ENCODE measurements around the gene PLXDC2.

PLXDC2 gene

GRCh38 chr10:19892270-19892669, 76.0 kb downstream of the PLXDC2 start:
- H3K9me3 ChIP-seq (ENCODE audit: control insufficient read depth, insufficient read depth, low read length): no peaks in the 10 kb centered on the region; the same call in 1 of the 2 replicates
- no peak overlapping the region for H3K4me2 ChIP-seq (ENCODE audit: low read length)
- no peaks in the 10 kb centered on the region for H3K9me2 ChIP-seq (replicated peaks; ENCODE audit: control insufficient read depth, low read length)
- H3F3A ChIP-seq (ENCODE audit: control insufficient read depth, insufficient read depth): no peaks in the 10 kb centered on the region
- no peaks in the 10 kb centered on the region for H3K27me3 ChIP-seq (ENCODE audit: control insufficient read depth, low read length)
- H4K20me1 ChIP-seq (ENCODE audit: control insufficient read depth, insufficient read depth, low read depth, low read length): no peaks in the 10 kb centered on the region
- H3K4me3 ChIP-seq (ENCODE audit: low read length): no peak overlapping the region
- H3K4me1 ChIP-seq (ENCODE audit: control insufficient read depth, low read length): no peaks in the 10 kb centered on the region
- no peak overlapping the region for H3K27ac ChIP-seq (ENCODE audit: low read depth, low read length)
- no peaks in the 10 kb centered on the region for H3K36me3 ChIP-seq (ENCODE audit: control insufficient read depth, low read length)
- no peaks in the 10 kb centered on the region for H3K79me2 ChIP-seq (ENCODE audit: control insufficient read depth, low read length)
- TF ChIP-seq CTCF (IDR thresholded peaks at IDR 0.05; ENCODE audit: low read depth, low read length, poor library complexity, severe bottlenecking) (no peak), EZH2phosphoT487 (IDR thresholded peaks at IDR 0.05; ENCODE audit: borderline replicate concordance, low read length) (no peak)

- Histone ChIP-seq H3K27me3 (ENCODE audit: control insufficient read depth, low read length) (no peaks in the 10 kb centered on the region), H3K4me3 (ENCODE audit: low read length) (no peak overlapping the region), H3K4me2 (ENCODE audit: low read length) (no peak overlapping the region), H3K9me2 (replicated peaks; ENCODE audit: control insufficient read depth, low read length) (no peaks in the 10 kb centered on the region), H3K4me1 (ENCODE audit: control insufficient read depth, low read length) (no peaks in the 10 kb centered on the region), H3K9me3 (ENCODE audit: control insufficient read depth, insufficient read depth, low read length) (no peaks in the 10 kb centered on the region; the same call in 1 of the 2 replicates), H3K36me3 (ENCODE audit: control insufficient read depth, low read length) (no peaks in the 10 kb centered on the region), H3F3A (ENCODE audit: control insufficient read depth, insufficient read depth) (no peaks in the 10 kb centered on the region), H3K79me2 (ENCODE audit: control insufficient read depth, low read length) (no peaks in the 10 kb centered on the region), H3K27ac (ENCODE audit: low read depth, low read length) (no peak overlapping the region), H4K20me1 (ENCODE audit: control insufficient read depth, insufficient read depth, low read depth, low read length) (no peaks in the 10 kb centered on the region)
- TF ChIP-seq CTCF (IDR thresholded peaks at IDR 0.05; ENCODE audit: low read depth, low read length, poor library complexity, severe bottlenecking) (no peak), EZH2phosphoT487 (IDR thresholded peaks at IDR 0.05; ENCODE audit: borderline replicate concordance, low read length) (no peak)
Measured at GRCh38 chr10:19892677-19893076, 76.4 kb downstream of the PLXDC2 start.

DNA sequence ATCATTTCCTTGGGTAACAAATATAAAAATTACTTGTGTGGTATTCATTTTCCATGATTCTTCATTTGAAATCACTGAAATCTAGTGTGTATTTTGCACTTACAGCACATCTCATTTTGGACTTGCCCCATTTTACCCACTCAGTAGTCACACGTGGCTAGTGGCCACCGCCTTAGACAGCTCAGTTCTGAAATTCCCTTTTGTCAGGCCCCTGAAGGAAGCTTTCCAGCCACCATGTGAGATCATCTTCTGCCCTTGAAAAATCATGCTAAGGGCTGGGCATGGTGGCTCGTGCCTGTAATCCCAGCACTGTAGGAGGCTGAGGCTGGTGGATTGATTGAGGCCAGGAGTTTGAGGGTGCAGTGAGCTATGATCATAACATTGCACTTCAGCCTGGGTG, 79.3 kb downstream of the PLXDC2 start:
- Histone ChIP-seq H4K20me1 (ENCODE audit: control insufficient read depth, insufficient read depth, low read depth, low read length) (no peaks in the 10 kb centered on the region), H3K9me3 (ENCODE audit: control insufficient read depth, insufficient read depth, low read length) (no peaks in the 10 kb centered on the region; the same call in 1 of the 2 replicates), H3K4me2 (ENCODE audit: low read length) (no peak overlapping the region), H3K4me1 (ENCODE audit: control insufficient read depth, low read length) (no peaks in the 10 kb centered on the region), H3K9me2 (replicated peaks; ENCODE audit: control insufficient read depth, low read length) (no peaks in the 10 kb centered on the region), H3K27ac (ENCODE audit: low read depth, low read length) (no peak overlapping the region), H3K27me3 (ENCODE audit: control insufficient read depth, low read length) (no peaks in the 10 kb centered on the region), H3K4me3 (ENCODE audit: low read length) (no peak overlapping the region), H3K79me2 (ENCODE audit: control insufficient read depth, low read length) (no peaks in the 10 kb centered on the region), H3F3A (ENCODE audit: control insufficient read depth, insufficient read depth) (no peaks in the 10 kb centered on the region), H3K36me3 (ENCODE audit: control insufficient read depth, low read length) (no peaks in the 10 kb centered on the region)
- no peak for TF ChIP-seq CTCF (IDR thresholded peaks at IDR 0.05; ENCODE audit: low read depth, low read length, poor library complexity, severe bottlenecking)
- TF ChIP-seq EZH2phosphoT487 (IDR thresholded peaks at IDR 0.05; ENCODE audit: borderline replicate concordance, low read length): no peak

DNA sequence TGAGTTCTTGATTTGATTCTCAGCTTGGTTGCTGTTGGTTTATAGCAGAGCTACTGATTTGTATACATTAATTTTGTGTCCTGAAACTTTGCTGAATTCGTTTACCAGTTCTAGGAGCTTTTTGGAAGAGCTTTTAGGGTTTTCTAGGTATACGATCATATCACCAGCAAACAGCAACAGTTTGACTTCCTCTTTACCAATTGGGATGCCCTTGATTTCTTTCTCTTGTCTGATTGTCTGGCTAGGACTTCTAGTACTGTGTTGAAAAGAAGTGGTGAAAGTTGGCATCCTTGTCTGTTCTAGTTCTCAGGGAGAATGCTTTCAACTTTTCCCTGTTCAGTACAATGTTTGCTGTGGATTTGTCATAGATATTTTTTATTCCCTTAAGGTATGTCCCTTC, 86.2 kb downstream of the PLXDC2 start:
- H3K4me3 ChIP-seq (ENCODE audit: low read length): no peak overlapping the region
- no peak overlapping the region for H3K27ac ChIP-seq (ENCODE audit: low read depth, low read length)
- H3K4me1 ChIP-seq (ENCODE audit: control insufficient read depth, low read length): no peaks in the 10 kb centered on the region
- H4K20me1 ChIP-seq (ENCODE audit: control insufficient read depth, insufficient read depth, low read depth, low read length): no peaks in the 10 kb centered on the region
- H3F3A ChIP-seq (ENCODE audit: control insufficient read depth, insufficient read depth): no peaks in the 10 kb centered on the region
- no peaks in the 10 kb centered on the region for H3K36me3 ChIP-seq (ENCODE audit: control insufficient read depth, low read length)
- no peaks in the 10 kb centered on the region for H3K9me2 ChIP-seq (replicated peaks; ENCODE audit: control insufficient read depth, low read length)
- no peaks in the 10 kb centered on the region for H3K27me3 ChIP-seq (ENCODE audit: control insufficient read depth, low read length)
- no peak overlapping the region for H3K4me2 ChIP-seq (ENCODE audit: low read length)
- TF ChIP-seq CTCF (IDR thresholded peaks at IDR 0.05; ENCODE audit: low read depth, low read length, poor library complexity, severe bottlenecking): no peak
- TF ChIP-seq EZH2phosphoT487 (IDR thresholded peaks at IDR 0.05; ENCODE audit: borderline replicate concordance, low read length): no peak
- no peaks in the 10 kb centered on the region for H3K79me2 ChIP-seq (ENCODE audit: control insufficient read depth, low read length)
- H3K9me3 ChIP-seq (ENCODE audit: control insufficient read depth, insufficient read depth, low read length): no peaks in the 10 kb centered on the region
